ENCODE results near the gene LACRT. TPM values are rescaled to one million over a fixed set of nuclear protein-coding genes. Genes with fewer than 3 reads are reported as not detected.

The LACRT gene
- total and polyA plus RNA-seq, 4 experiments from 2014 or later = not detected

GRCh38 chr12:54590978-54591591 lies 43.6 kb downstream of the LACRT start:
- peaks cover 22% of the 10 kb centered on the region for H3K27me3 ChIP-seq (ENCODE audit: insufficient read depth, low read length)
- no peaks in the 10 kb centered on the region for H3K36me3 ChIP-seq (ENCODE audit: insufficient read depth, low read length)
- Mint-ChIP-seq H3K4me3 (no peak overlapping the region), H3K36me3 (no peaks in the 10 kb centered on the region), H3K4me1 (peaks cover 6 to 9% (median 7%) of the 10 kb centered on the region in 4 donors), H3K27me3 (peaks cover 35 to 50% of the 10 kb centered on the region in 2 donors), H3K27ac (no peak overlapping the region), H3K9me3 (no peaks in the 10 kb centered on the region)
- H3K4me3 ChIP-seq (ENCODE audit: low read length in 2 of 2) = no peak overlapping the region
- no peak for DNase-seq
- H3K9me3 ChIP-seq (ENCODE audit: control insufficient read depth in 1 of 2, low read length in 2 of 2) = no peaks in the 10 kb centered on the region
- POLR2A ChIA-PET (ENCODE audit: partially characterized antibody) = no interaction called here
- H3K4me1 ChIP-seq (ENCODE audit: insufficient read depth, low read length) = peaks cover 6% of the 10 kb centered on the region
- H3K27ac ChIP-seq (ENCODE audit: low read depth, low read length) = no peak overlapping the region
- intact Hi-C loops (cut with micrococcal nuclease) = no loop called here
- CTCF ChIA-PET (ENCODE audit: partially characterized antibody) = interaction anchor here (1.5 to 3.1 kb wide), 2 partner anchors 12 to 14 kb away, joined by 5 to 11 read pairs; no protein-coding TSS in a partner anchor

DNA sequence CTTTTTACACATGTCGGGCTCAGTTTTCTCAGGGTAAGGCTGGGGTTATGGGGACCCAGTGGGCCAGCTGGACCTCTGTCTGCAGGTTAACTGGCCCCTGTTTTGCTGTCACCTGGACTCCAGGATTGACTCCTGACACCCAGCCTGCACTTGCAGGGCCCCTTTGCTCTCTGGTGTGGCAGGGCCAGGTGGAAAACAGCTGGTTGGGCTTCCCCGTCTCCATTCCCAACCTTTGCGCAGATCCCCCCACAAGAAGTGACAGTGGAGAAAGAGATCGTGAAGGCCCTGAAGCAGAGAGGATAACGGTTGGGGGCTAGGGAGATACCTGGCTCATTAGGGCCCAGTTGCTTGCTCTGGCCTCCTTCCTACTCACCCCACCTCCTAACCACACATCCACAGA lies 44.7 kb downstream of the LACRT start:
- Mint-ChIP-seq H3K4me3 (peak overlapping the region in 2 of 8 donors; percentile 50 to 52), H3K36me3 (no peaks in the 10 kb centered on the region), H3K4me1 (peaks cover 6 to 9% (median 7%) of the 10 kb centered on the region in 4 donors), H3K9me3 (no peaks in the 10 kb centered on the region), H3K27ac (no peak overlapping the region), H3K27me3 (peaks cover 43 to 61% of the 10 kb centered on the region in 2 donors)
- Histone ChIP-seq H3K4me1 (ENCODE audit: insufficient read depth, low read length) (peaks cover 6% of the 10 kb centered on the region), H3K4me3 (ENCODE audit: low read length in 2 of 2) (no peak overlapping the region), H3K27me3 (ENCODE audit: insufficient read depth, low read length) (peaks cover 24% of the 10 kb centered on the region), H3K36me3 (ENCODE audit: insufficient read depth, low read length) (no peaks in the 10 kb centered on the region), H3K27ac (ENCODE audit: low read depth, low read length) (no peak overlapping the region), H3K9me3 (ENCODE audit: control insufficient read depth in 1 of 2, low read length in 2 of 2) (no peaks in the 10 kb centered on the region)
- intact Hi-C loops (cut with micrococcal nuclease) = no loop called here
- CTCF ChIA-PET (ENCODE audit: partially characterized antibody) = interaction anchor here (1.0 to 1.5 kb wide), 2 partner anchors 9 to 10 kb away, joined by 4 to 5 read pairs; no protein-coding TSS in a partner anchor
- no peak for DNase-seq
- POLR2A ChIA-PET (ENCODE audit: partially characterized antibody) = no interaction called here

GRCh38 chr12:54588890-54589267 lies 45.8 kb downstream of the LACRT start:
- CTCF ChIA-PET (ENCODE audit: partially characterized antibody) = interaction anchor here (1.0 kb wide), 1 partner anchor 10 kb away, joined by 4 read pairs; no protein-coding TSS in a partner anchor
- peaks cover 40 to 65% of the 10 kb centered on the region in 2 donors for H3K27me3 Mint-ChIP-seq
- peaks cover 24% of the 10 kb centered on the region for H3K27me3 ChIP-seq (ENCODE audit: insufficient read depth, low read length)

DNA sequence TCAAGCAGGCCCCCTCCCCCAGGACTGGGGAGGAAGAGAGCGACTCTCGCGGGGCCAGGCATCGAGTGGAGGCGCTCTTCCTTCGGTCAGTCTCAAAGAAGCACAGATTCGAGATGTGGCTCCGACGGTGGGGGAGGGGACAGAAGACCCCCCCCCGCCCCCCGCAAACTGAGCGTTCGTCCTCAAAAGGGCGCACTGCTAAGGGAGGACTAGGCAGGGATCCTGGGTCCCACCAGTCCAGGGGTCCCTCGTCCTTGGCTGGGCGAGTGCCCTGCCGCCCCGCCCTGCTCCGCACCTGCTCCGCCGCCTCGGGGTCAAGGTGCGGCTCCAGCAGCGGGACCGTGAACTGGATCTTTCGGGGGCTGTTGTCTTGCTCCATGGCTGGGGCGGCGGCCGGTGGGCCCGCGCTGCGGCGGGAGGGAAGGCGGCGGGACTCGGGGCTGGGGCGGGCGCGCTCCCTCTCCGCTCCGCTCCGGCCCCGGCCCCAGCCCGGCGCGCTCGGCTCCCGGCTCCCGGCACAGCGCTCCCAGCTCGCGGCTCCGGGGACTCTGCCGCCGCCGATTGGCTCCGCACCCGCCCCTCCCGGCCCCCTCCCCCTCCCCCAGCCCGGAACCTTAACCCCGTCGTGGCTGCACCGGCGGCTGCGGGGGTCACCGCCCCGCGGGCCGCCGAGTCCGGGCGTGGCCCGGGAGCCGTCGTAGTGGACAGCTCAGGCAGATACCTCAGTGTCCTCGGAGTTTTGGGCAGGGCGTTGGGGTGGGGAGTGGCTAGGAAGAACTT lies 46.4 kb downstream of the LACRT start, which contains the start of gene PPP1R1A:
PPP1R1A (minus strand) TSS at position 550 of the 780 bp plus-strand sequence; CDS start at position 379, 171 bp downstream.
- H3K27me3 Mint-ChIP-seq = peaks cover 42 to 67% of the 10 kb centered on the region in 2 donors
- no peaks in the 10 kb centered on the region for H3K9me3 Mint-ChIP-seq
- H3K36me3 ChIP-seq (ENCODE audit: insufficient read depth, low read length) = no peaks in the 10 kb centered on the region
- H3K9me3 ChIP-seq (ENCODE audit: control insufficient read depth in 1 of 2, low read length in 2 of 2) = no peaks in the 10 kb centered on the region
- H3K4me1 ChIP-seq (ENCODE audit: insufficient read depth, low read length) = peaks cover 6% of the 10 kb centered on the region
- intact Hi-C loops (cut with micrococcal nuclease) = no loop called here
- H3K36me3 Mint-ChIP-seq = no peaks in the 10 kb centered on the region
- ChIA-PET POLR2A (ENCODE audit: partially characterized antibody) (no interaction called here), CTCF (ENCODE audit: partially characterized antibody) (interaction anchor here (2.1 to 2.4 kb wide), 2 partner anchors 8 to 13 kb away, joined by 8 to 10 read pairs; no protein-coding TSS in a partner anchor)
- no peak within 1 kb of the TSS for H3K27ac ChIP-seq (ENCODE audit: low read depth, low read length)
- peak within 1 kb of the TSS; percentile 32 to 82 (median 60) for H3K4me3 Mint-ChIP-seq
- peaks cover 6 to 9% (median 7%) of the 10 kb centered on the region in 4 donors for H3K4me1 Mint-ChIP-seq
- H3K4me3 ChIP-seq (ENCODE audit: low read length in 2 of 2) = no peak within 1 kb of the TSS
- H3K27ac Mint-ChIP-seq = peak within 1 kb of the TSS in 1 of 7 donors; percentile 49
- peaks cover 24% of the 10 kb centered on the region for H3K27me3 ChIP-seq (ENCODE audit: insufficient read depth, low read length)
- DNase-seq = no peak

More at GRCh38 chr12:54588890-54589267, 45.8 kb downstream of the LACRT start:
- H3K27ac Mint-ChIP-seq = no peak overlapping the region
- peak overlapping the region; percentile 32 to 82 (median 60) for H3K4me3 Mint-ChIP-seq
- intact Hi-C loops (cut with micrococcal nuclease) = no loop called here
- H3K9me3 ChIP-seq (ENCODE audit: control insufficient read depth in 1 of 2, low read length in 2 of 2) = no peaks in the 10 kb centered on the region
- no peak overlapping the region for H3K4me3 ChIP-seq (ENCODE audit: low read length in 2 of 2)
- DNase-seq = no peak
- H3K4me1 Mint-ChIP-seq = peaks cover 6 to 9% (median 7%) of the 10 kb centered on the region in 4 donors
- no peaks in the 10 kb centered on the region for H3K9me3 Mint-ChIP-seq
- H3K4me1 ChIP-seq (ENCODE audit: insufficient read depth, low read length) = peaks cover 6% of the 10 kb centered on the region
- POLR2A ChIA-PET (ENCODE audit: partially characterized antibody) = no interaction called here
- no peaks in the 10 kb centered on the region for H3K36me3 ChIP-seq (ENCODE audit: insufficient read depth, low read length)
- no peaks in the 10 kb centered on the region for H3K36me3 Mint-ChIP-seq
- no peak overlapping the region for H3K27ac ChIP-seq (ENCODE audit: low read depth, low read length)

- peaks cover 24% of the 10 kb centered on the region for H3K27me3 ChIP-seq (ENCODE audit: insufficient read depth, low read length)
- peaks cover 43 to 69% of the 10 kb centered on the region in 2 donors for H3K27me3 Mint-ChIP-seq
- POLR2A ChIA-PET (ENCODE audit: partially characterized antibody) = no interaction called here
Measured at GRCh38 chr12:54587315-54587873, 47.3 kb downstream of the LACRT start.

DNA sequence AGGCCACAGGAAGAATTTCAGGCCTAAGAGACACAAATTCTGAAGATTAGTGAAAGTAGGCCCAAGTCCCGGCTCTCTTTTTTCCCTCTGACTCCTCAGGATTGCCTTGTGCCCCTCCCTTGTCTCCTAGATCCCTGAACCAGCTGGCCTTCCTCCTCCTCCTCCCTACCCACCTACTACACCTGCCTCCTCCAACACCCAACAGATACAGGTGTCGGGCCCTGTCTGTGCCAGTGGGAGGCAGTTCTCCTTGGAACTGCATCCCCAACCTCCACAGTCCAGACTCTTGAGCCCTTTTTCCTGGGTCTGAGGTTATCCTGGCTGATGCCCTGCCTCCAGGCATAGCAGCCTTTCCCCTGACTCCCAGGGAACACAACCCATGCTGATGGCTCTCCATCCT lies 48.1 kb downstream of the LACRT start:
- no peak for DNase-seq
- Mint-ChIP-seq H3K4me1 (peaks cover 6 to 9% (median 7%) of the 10 kb centered on the region in 4 donors), H3K36me3 (no peaks in the 10 kb centered on the region), H3K27me3 (peaks cover 43 to 67% of the 10 kb centered on the region in 2 donors), H3K4me3 (peak overlapping the region in 1 of 8 donors; percentile 70), H3K27ac (no peak overlapping the region), H3K9me3 (no peaks in the 10 kb centered on the region)
- ChIA-PET POLR2A (ENCODE audit: partially characterized antibody) (no interaction called here), CTCF (ENCODE audit: partially characterized antibody) (interaction anchor here (1.7 to 2.4 kb wide), 3 partner anchors 9 to 15 kb away, joined by 5 to 10 read pairs (median 8); no protein-coding TSS in a partner anchor)
- H3K27me3 ChIP-seq (ENCODE audit: insufficient read depth, low read length) = peaks cover 24% of the 10 kb centered on the region
- no peaks in the 10 kb centered on the region for H3K36me3 ChIP-seq (ENCODE audit: insufficient read depth, low read length)
- H3K9me3 ChIP-seq (ENCODE audit: control insufficient read depth in 1 of 2, low read length in 2 of 2) = no peaks in the 10 kb centered on the region
- intact Hi-C loops (cut with micrococcal nuclease) = no loop called here
- no peak overlapping the region for H3K4me3 ChIP-seq (ENCODE audit: low read length in 2 of 2)
- no peak overlapping the region for H3K27ac ChIP-seq (ENCODE audit: low read depth, low read length)
- H3K4me1 ChIP-seq (ENCODE audit: insufficient read depth, low read length) = peaks cover 6% of the 10 kb centered on the region

More at GRCh38 chr12:54587315-54587873, 47.3 kb downstream of the LACRT start:
- DNase-seq = no peak
- CTCF ChIA-PET (ENCODE audit: partially characterized antibody) = interaction anchor here (1.7 to 2.4 kb wide), 3 partner anchors 9 to 14 kb away, joined by 5 to 10 read pairs (median 8); no protein-coding TSS in a partner anchor
- intact Hi-C loops (cut with micrococcal nuclease) = no loop called here
- no peaks in the 10 kb centered on the region for H3K36me3 ChIP-seq (ENCODE audit: insufficient read depth, low read length)
- peak overlapping the region in 4 of 8 donors; percentile 36 to 70 (median 52) for H3K4me3 Mint-ChIP-seq
- peaks cover 6 to 9% (median 7%) of the 10 kb centered on the region in 4 donors for H3K4me1 Mint-ChIP-seq
- H3K27ac Mint-ChIP-seq = no peak overlapping the region
- H3K9me3 Mint-ChIP-seq = no peaks in the 10 kb centered on the region
- no peaks in the 10 kb centered on the region for H3K36me3 Mint-ChIP-seq
- no peaks in the 10 kb centered on the region for H3K9me3 ChIP-seq (ENCODE audit: control insufficient read depth in 1 of 2, low read length in 2 of 2)
- H3K27ac ChIP-seq (ENCODE audit: low read depth, low read length) = no peak overlapping the region
- peaks cover 6% of the 10 kb centered on the region for H3K4me1 ChIP-seq (ENCODE audit: insufficient read depth, low read length)
- no peak overlapping the region for H3K4me3 ChIP-seq (ENCODE audit: low read length in 2 of 2)

Data from CD4-positive, alpha-beta memory T cell (primary cell).